OCI-LY1 (cell line): ENCODE results near the gene RAB36.

ENCODE experiments used
- CTCF ChIP-seq: fragments of 200-600 bp; sonication (generic), shearing (Covaris generic); IDR thresholded peaks from 2 replicates; pipeline ENCODE4 v1.5.1; 2017; ENCODE audit warnings: mild to moderate bottlenecking, antibody characterized with exemption, low read length, moderate library complexity, mixed read lengths
- EZH2 ChIP-seq: fragments of 200-600 bp; sonication (generic), shearing (Covaris generic); IDR thresholded peaks from 2 replicates; pipeline ENCODE4 v1.8.0; 2017; ENCODE audit warnings: borderline replicate concordance, mixed run types, mild to moderate bottlenecking, antibody characterized with exemption, low read length, moderate library complexity, mixed read lengths

GRCh38 chr22:23101524-23101923 lies 43.8 kb upstream of the RAB36 start:
- TF ChIP-seq CTCF = no peak
- TF ChIP-seq EZH2 = no peak
